Stimulated activated CD8-positive, alpha-beta memory T cell treated with anti-CD3 and anti-CD28 coated beads, Interleukin-4, amount 100 ng/mL, for 4 hours (primary cell): ENCODE measurements around the gene MBOAT2.

Experiments used
- DNase-seq, 2 donors: peaks; one replicate each; pipeline ENCODE4 v3.0.0-alpha.2; 2020; ENCODE audit warnings: low read depth in 2 of 2, low spot score in 1 of 2

Gene MBOAT2

GRCh38 chr2:9018109-9018508 is 14.6 kb upstream of the MBOAT2 start:
- DNase-seq: no peak

- no peak for DNase-seq
Measured at GRCh38 chr2:9017411-9017810, 13.9 kb upstream of the MBOAT2 start.

DNA sequence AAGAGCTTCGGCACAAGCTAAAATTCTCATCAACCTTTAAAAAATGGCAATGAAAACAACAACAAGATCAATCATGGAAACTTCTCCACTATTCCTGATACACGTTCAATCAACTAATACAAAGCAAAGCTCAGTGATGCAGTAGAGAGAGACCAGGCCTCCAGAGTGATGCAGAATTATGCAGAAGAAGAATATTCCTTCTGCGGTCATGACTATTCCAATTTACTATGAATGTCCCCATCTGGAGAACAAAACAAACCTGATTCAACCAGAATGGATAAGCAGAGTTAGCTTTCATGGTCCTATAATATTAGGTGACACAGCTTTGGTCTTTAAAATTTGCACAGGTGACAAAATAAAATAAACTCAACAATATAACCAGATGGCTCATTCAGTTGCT is 12.5 kb upstream of the MBOAT2 start:
- no peak for DNase-seq

DNA sequence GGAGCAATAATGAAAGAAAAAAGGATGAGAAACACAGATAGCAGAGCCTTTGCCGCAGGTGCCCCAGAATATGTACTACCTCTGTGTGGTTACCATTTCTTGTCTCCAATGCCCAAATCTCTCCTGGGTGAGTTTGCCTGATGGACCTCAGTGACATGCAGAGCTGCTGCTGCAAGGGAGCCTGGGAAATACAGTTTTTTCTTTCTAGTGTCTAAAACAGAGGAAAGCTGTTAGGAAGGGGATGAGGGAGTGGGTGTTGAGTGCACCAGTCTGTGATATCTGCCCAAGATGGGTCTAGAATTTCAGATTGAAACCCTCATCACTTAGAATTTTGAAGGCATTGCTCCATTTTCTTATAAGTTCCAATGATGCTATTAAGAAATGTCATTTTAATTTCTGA is 9.9 kb upstream of the MBOAT2 start:
- DNase-seq: no peak

GRCh38 chr2:9010866-9011265 is 7.4 kb upstream of the MBOAT2 start:
- DNase-seq: no peak

GRCh38 chr2:9008951-9009664 is 5.6 kb upstream of the MBOAT2 start:
- DNase-seq: no peak

- no peak for DNase-seq
Measured at GRCh38 chr2:9006368-9006767, 2.9 kb upstream of the MBOAT2 start.

DNA sequence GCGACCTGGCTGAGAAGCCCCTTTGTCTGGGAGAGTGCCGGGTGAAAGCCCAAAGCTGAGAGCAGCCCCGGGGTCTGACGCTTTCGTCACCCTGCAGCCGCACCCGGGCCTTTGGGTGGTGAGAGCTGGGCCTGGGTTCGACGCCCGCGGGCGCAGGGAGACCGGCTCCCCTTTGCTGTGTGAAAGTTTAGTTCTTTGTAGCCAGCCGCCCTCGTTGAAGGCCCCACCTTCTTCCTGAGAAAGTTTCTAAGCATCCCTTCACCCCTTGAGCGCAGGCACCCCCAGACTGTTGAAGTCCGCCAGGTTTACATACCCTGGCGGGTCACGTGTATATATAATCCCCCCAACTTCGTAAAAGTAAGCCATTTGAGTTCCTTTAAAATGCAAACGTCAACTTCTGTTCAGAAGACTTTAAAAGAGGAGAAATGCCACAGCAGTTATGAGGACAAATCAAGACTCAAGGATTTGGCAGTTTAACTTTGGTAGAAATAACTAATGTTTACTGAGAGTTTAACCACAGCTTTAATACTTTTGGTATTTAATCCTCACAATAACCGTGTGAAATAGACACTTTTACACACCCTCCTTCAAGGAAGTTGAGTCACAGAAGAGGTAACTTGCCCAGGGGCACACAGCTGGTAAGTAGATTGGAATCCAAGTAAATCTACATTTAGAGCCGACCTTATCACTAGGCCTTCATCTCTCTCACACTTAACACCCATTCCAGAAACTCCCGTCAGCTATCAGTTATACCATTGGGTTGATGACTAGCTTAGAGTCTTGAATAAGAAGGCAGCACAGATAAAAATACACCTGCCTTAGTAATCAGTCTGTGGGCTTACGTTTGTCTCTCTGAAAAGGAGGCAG is 1.1 kb upstream of the MBOAT2 start:
- DNase-seq: peak in 1 of 2 donors; percentile 1

GRCh38 chr2:9003366-9003615 is 193 bp downstream of the MBOAT2 start:
- no peak for DNase-seq

DNA sequence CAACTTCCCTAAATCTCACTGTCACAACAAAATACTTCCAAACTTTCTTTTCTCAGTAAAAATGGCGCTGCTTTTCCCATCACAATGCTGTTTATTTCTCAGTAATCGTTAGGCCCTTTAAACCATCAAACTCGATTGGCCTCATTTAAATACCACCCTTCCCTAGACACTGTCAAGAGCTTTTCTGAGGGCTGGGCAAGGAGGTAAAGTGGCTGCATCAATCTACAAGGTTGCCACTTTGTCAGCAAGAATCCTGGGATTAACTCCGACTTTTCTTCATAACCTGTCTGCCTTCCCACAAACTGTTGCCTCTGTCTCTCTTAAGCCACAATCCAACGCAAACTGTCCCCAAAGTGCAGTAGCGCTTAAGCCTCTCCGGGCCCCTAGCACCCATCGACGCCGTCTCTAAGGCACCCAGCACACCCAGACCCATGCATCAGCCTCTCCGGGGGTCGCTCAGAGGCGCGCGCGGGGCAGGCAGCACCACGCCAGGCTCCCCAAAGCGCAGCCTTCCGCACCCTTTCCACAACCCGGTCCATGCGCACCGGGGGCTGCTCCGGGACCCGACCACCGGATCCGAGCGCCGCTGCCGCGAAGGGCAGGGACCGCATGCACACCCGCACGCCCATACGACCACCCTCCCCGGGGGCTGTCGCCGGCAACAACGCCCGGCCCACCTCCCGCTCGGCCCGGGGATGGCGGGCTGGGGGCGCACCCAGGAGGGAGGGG is 683 bp downstream of the MBOAT2 start:
- no peak for DNase-seq

- DNase-seq: no peak
Measured at GRCh38 chr2:9002313-9002636, 1.2 kb downstream of the MBOAT2 start.

DNA sequence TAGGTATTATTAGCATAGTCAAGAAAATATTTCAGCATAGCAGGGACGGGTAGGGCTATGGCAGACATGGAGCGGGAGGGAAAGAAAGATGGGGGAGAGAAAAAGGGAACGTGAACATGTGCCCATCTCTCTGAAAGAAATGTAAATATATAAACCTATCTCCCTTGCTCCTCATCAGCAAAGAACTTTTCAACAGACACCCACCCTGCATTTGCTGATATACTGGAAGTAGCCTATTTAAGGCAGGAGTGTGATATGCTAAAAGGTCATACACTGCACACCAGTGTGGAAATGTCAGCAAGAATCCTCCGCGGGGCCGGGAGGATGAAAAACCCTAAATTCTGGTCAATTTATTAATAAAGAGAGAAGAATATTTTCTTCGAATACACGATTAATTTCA is 1.7 kb downstream of the MBOAT2 start:
- DNase-seq: no peak

GRCh38 chr2:9001229-9001628 is 2.3 kb downstream of the MBOAT2 start:
- DNase-seq: no peak

DNA sequence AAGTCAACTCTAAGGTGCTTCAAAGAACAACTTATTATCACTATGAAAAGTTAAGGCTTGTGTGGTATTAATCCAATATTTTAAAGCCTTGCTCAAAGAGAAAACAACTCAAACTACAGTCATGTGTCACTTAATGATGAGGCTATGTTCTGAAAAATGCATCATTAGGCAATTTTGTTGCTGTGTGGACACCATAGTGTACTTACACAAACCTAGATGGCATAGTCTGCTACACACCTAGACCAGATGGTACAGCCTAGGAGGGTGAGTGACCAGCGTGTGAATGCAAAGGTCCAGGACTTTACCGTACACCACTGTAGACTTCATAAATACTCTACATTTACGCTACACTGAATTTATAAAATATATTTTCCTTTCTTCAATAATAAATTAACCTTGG is 3.0 kb downstream of the MBOAT2 start:
- DNase-seq: no peak

- no peak for DNase-seq
Measured at GRCh38 chr2:8999797-9000196, 3.7 kb downstream of the MBOAT2 start.

DNA sequence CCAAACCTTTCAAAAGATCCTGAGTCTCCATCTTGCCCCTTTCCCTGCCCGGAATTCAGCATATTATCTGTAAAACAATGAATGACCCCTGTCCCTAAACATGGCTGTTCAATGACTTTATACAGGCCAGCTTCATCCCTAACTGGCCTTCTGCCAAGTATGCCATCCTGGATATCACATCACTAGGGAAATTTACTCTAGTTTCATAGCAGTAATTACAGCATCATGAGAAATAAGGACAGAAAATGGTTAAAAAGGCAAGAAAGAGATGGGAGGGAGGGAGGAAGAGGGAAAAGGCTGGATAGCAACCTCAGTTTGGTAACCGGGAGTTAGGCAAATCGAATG is 4.4 kb downstream of the MBOAT2 start:
- no peak for DNase-seq

DNA sequence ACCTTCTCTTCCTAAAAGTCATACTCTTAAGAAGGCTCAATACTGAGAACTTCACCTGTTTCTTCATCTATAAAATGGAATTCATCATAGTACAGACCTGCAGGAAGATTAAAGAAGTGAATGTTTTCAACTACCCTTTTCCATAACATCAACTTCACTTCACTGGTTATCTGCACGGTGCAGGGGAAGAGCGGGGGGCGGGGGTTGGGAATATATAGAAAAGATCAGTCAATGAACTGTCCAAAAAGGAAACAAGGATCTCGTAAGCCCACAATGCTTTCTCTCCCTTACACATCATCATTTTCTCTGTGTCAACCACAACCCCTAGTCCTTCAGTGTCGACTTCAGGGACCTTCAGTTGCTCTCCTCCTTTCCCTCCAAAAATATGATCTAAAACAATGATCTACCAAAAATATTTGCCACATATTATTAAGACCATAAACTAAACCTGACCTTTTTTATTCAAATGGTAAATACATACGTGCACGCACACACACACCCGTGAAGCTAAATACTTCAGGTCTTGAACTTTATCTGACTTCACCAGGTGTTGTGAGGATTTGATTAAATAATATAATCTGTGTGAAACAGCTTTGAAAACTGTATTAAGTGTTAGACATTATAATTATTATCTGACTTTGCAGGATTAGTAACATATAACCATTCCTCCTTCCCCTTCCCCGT is 4.9 kb downstream of the MBOAT2 start:
- DNase-seq: no peak

DNA sequence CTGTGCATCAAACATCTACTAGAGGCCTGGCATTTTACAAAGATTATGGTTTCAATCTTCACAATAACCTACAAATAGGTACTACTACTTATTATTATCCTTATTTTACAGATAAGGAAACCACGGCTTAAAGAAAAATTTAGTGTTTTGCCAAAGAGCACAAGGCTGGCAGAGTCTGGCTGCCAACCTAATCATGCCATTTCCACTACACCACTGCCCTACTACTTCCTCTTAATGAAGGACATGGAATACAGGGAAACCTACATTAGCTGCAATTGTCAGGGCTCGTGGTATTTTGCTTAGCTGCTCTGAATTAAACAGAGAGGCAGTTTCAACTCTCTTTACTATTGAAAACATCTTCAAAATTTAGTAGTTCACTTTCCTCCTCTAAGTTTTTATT is 5.9 kb downstream of the MBOAT2 start:
- no peak for DNase-seq

DNA sequence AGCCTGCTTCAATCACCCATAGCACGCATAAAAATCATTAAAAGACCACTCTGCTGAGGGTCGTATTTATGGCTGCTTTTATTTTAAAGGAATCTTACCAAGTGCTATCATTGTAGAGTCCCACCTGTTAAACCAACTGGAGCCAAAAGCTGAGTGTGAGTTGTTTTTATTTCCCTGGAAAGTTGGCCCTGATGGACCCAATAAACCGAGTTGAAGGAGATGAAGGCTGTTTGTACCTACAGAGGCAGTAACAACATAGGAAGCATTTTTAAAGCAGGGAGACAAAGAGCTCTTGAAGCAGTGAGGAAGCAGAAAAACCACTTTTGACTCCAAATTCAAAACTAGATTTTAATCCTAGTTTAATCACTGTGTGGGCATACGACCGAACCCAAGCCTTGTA is 6.4 kb downstream of the MBOAT2 start:
- DNase-seq: no peak

- DNase-seq: no peak
Measured at GRCh38 chr2:8996006-8996405, 7.5 kb downstream of the MBOAT2 start.

GRCh38 chr2:8994386-8994785 is 9.1 kb downstream of the MBOAT2 start:
- DNase-seq: no peak

- no peak for DNase-seq
Measured at GRCh38 chr2:8993902-8994278, 9.6 kb downstream of the MBOAT2 start.
